Nucleus accumbens (tissue), 56 donors: ENCODE measurements around the gene KCNH8.
A peak's percentile ranks its signal among the peaks of the same experiment; 100 is the strongest.

Experiments
- DNase-seq, 56 donors: peaks; one replicate each; lab custom pipeline; 2025; lab: John Stamatoyannopoulos, UW

Gene KCNH8

DNA sequence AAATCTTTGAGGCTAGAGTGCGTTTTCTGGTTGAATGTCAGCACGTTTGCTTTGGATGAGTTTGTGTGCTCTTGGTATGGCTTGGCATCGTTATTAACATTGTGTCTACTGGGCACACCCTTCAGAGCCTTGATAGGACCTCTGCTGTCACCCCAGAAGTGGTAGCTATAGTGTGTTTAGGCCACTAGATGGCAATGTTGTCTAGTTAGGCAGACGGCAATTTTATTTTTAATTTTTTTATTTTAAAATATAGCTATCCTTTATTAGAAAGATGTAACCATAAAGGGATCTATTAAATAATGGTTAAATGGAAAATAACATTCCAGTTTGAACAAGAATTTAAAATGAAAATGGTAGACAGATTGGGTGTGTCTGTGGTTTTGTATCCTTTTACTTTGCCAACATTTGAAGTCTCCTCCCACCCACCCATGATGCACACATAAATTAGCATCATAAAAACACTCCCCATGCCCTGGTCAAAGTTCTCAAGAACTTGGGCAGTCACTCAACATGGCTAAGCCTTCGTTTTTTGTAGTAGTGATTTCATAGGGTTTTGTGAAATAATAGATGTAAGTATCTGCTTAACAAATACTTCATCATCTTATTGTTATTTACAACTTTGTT, 200.7 kb downstream of the KCNH8 start:
- peak in 2 of 56 donors; percentile 2 for DNase-seq

DNA sequence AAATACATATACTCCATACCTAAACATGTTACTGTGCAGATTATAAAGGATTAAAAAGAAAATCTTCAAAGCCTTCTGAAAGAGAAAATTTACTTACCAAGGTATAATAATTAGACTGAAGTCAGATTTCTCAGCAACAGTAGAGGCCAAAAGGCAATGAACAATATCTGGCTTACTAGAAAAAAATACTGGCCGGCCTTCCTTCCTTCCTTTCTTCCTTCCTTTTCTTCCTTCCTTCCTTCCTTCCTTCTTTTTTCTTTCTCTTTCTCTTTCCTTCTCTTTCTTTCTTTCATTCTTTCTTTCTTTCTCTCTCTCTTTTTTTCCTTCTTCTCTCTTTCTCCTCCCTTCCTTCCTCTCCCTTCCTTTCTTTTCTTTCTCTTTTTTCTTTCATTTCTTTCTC, 209.6 kb downstream of the KCNH8 start:
- DNase-seq, result no peak

DNA sequence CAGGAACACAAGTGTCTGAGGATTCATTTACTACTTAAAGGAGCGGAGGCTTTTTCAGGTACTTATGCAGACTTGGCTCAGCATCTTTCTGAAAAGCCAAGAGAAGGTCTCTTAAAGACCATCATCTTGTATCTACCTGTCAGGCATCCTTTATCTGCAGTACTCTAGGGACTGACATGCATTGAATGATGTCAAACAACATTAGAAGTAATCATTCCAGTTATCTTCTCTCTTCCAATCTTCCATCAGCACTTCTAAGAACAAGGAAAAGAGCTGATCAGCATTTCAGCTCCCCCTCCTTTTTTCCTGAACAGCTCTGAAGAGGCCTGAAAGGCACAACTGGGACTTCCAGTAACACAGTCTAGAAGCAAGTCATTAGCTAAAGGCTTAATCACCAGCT, 214.8 kb downstream of the KCNH8 start:
- no peak for DNase-seq

DNA sequence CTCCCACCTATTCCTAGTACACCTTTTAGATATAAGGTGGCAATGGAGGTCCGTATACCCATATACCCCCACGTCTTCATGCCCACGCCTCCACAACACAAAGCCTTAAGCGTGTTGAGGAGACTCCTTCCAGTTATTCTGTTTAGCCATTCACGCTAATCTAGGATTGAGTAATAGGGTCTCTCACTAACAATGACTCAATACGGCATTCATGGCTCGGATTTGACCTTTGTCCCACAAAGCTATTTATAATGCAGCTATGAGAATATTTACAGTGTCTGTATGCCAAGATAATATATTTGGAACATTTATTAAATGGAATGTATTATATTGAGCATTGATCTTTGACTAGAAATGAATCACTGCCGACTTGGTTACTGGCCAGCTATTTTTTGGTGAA, 215.8 kb downstream of the KCNH8 start:
- DNase-seq, result no peak

DNA sequence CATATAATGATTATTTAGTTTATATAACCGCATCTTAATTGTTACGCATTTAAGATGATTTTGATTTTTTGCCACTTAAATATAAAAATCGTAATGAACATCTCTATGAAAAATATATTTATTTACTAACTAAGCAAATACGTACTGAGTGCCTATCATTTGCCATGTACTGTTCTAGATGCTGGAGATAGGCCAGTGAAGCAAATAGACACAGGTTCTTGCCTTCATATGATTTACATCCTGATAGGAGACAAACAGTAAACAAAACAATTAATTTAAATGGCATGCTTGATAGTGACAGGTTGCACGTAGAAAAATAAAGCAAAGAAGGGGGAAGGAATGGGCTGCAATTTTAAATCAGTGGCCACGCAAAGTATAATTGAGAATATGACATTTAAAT, 217.2 kb downstream of the KCNH8 start:
- no peak for DNase-seq

DNA sequence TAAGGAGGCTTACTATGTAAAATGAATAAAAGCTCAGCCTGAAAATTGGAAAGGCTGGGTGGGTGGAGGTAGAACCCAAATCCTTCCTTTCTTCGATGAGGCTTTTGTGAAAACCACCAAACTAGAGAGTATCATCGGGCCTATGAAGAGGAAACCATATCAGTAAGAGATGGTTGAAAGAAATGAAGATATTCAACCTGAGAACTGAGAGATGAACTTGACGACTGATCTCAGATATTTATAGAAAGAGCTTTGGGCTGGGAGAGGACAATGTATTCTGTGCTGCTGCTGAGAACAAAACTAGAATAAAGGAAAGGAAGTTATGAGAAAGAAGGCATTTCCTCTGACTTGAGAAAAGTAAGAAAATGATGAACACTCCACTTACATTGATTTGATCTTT, 236.6 kb downstream of the KCNH8 start:
- DNase-seq, result no peak

- DNase-seq, result no peak
Observed at GRCh38 chr3:19392150-19392549, 243.8 kb downstream of the KCNH8 start.

GRCh38 chr3:19394946-19395345, 246.6 kb downstream of the KCNH8 start:
- no peak for DNase-seq

DNA sequence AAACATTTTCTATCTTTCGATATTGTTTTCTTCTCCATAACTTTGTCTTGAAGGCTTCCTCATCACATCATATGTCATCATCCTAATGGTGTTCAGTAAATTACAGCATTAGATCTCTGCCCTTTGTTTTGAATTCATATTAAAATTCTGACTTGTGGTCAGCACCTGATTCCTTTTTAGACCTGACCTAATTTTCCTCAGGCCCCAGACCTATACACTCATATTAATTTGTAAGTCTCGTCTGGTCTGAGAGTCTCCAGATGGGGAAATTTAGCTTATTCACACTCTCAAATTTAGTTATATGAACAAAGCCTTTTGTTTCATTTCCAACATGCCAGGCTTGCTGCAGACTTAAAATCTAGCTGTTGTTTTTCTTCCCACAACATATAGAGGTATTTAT, 248.4 kb downstream of the KCNH8 start:
- no peak for DNase-seq

DNA sequence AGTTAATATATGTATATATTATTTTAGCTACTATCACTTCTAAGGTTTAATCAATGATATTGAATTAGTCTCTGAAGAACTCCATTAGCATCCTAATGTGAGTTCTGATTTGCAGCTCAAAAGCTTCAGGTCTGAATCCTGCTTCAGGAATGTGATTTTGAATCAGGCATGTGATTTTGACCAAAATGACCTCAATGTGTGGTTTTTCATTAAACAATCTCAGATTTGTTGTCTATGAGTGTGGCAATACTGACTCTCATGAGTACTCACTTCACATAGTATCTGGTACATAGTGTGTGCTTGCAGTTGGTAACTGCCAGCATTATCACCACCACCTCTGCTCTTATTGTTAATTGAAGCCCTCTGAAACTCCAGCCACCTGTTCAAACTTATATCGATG, 251.0 kb downstream of the KCNH8 start:
- DNase-seq, result no peak

GRCh38 chr3:19399836-19400235, 251.5 kb downstream of the KCNH8 start:
- no peak for DNase-seq

DNA sequence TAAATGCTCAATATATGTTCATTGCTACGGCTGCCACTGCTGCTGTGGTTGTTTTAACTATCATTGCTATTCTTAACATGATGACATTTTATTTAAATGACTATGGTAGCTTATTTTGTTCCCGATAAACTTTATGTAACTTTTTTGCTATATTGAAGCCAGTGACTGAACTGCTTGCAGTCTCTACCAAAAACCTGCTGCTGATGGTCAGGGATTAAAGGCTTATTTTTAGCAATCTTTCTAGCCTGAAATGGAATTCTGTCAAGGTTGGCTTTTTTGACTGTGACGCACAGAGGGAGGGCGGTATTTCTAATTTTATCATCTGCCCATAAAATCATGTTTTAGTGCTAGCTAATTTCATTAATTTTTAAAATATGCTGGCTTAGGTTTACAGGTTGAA, 271.8 kb downstream of the KCNH8 start:
- DNase-seq, result no peak

- DNase-seq, result no peak
Observed at GRCh38 chr3:19425825-19426224, 277.5 kb downstream of the KCNH8 start.

DNA sequence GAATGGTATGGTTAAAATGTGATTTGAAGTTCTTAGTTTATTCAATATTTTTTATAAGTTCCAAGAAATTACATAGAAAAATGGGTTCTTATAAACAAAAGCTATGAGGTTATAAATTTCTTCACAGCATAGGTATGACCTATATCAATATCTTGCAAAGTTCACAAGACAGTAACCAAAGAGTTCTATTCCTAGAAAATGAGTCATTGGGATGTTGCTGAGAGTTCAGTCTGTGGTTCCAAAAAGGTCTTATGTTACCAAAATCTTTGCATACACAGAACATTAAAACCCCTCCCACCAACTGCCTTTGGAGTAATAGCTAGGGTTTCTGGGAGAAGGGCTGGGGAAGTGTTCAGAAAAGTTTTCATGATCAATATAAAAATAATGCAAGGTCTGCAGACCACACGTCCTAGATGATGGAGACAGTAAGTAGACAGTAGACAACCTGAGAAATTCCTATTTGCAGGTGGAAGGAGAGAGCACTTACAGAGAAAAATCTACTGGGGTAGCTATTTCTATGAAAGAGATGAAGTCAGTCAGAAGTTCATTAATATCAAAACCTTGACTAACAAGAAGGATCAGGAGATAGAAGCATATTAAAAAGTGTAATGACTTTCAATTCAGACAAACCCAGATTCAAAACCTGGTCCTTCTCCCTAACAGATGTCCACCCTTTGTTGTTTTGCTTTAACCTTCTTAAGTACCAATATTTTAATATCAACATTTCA, 279.3 kb downstream of the KCNH8 start:
- no peak for DNase-seq

- no peak for DNase-seq
Observed at GRCh38 chr3:19428729-19429128, 280.4 kb downstream of the KCNH8 start.

- no peak for DNase-seq
Observed at GRCh38 chr3:19432669-19433068, 284.4 kb downstream of the KCNH8 start.

GRCh38 chr3:19436746-19437145, 288.4 kb downstream of the KCNH8 start:
- no peak for DNase-seq

DNA sequence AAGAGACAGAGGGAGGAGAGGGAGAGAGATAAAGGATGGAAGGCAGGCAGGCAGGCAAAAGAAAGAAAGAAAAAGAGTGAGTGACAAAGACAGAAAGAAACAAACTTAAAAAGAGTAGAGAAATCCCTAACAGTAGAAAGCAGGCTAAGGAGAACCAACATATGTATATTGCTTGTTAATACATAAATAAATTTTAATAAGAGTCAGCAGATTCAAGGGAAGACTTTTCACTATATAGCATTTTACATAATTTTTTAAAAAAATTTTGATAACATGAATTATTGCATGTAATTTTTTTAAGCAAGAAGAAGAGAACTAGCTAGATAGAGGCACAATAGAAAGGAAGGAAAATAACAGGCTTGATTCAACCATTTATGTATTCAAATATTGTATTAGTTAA, 291.6 kb downstream of the KCNH8 start:
- no peak for DNase-seq

DNA sequence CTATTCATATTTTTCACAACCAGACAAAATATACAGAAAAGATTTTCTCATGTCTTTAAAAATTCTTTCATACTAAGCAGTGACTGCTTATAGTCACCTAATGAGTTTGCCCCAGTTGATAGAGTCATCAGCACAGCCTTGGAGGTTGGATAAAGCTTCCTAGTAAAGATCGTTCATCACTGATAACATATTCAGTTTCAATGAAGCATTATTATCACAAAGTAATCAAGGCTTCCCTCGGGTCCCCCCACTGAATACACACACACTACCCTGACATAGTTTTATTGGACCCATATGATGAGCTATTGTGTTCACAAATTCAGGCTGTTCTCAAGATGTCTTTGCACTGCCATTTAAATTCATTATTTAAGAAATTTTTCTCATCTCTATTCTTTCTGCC, 297.8 kb downstream of the KCNH8 start:
- no peak for DNase-seq

DNA sequence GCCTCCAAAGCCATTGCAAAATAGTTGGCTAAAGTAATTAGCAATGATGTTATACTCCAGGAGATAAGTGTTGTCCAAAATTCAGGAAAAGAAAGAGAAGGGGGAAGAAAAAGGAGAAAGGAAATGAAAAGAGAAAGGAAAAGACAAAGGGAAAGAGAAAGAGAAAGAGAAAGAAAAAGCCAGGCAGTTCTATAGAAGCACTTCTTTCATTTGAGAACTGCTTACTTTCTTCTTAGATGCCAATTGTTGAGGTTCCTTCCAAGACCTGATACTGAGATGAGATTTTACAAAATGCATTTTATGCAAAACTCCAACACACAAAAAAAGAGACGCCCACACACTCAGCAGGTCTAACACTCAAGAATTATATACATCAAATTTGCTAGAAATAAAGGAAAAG, 298.4 kb downstream of the KCNH8 start:
- DNase-seq, result no peak

- no peak for DNase-seq
Observed at GRCh38 chr3:19455546-19455945, 307.2 kb downstream of the KCNH8 start.

DNA sequence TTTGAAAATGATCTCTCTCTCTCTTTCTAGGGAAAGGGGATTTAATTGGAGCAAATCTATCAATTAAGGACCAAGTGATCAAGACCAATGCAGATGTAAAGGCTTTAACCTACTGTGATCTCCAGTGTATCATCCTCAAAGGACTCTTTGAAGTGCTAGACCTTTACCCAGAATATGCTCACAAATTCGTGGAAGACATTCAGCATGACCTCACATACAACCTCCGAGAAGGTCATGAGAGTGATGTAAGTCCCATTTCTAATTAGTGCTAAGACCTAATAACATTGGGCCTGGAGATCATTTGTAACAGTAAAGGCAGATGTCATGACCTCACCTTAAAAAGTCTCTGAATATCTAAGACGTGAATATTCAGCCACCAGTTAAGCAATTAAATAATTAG, 308.4 kb downstream of the KCNH8 start:
- DNase-seq, result no peak

DNA sequence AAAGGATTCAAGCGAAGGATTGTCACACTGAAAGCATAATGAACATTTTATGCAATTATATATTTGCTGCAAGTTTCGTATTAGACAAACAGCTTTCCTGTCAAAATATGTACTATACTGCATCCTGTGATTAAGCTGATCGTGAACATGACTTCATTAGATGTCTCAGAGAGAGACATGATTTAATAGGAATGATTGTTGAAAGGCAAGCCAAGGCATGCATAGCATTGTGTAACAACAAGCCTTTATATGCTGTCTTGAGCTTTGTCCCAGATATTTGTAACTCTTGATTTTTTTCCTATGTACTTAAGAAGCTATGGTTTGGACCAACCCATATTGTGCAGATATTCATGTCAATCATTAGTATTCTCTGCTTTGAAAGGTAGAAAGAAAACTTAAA, 309.1 kb downstream of the KCNH8 start:
- no peak for DNase-seq
